Activated CD8-positive, alpha-beta T cell treated with anti-CD3 and anti-CD28 coated beads for 36 hours (primary cell): ENCODE measurements around the gene DTNA. TPM values are rescaled to one million over a fixed set of nuclear protein-coding genes. Genes with fewer than 3 reads are reported as not detected.
"Not testable (repeated sequence)": the region's sequence is repeated elsewhere in the genome, so short reads cannot be mapped to it uniquely, and the experiment has no call there.

Source experiments
- ATAC-seq: fragments of 200-7000 bp; cut with Tn5 transposase; one replicate; pipeline ENCODE4 v1.10.0; 2021; ENCODE audit warnings: mild to moderate bottlenecking, moderate library complexity
- CTCF ChIA-PET: fragments of 350-600 bp; sonication (Branson Sonifier 250); formaldehyde crosslinking; loops from one replicate; lab custom pipeline; 2021; ENCODE audit warnings: antibody characterized with exemption; lab: Charles Lee
- POLR2A ChIA-PET: fragments of 350-600 bp; sonication (Branson Sonifier 250); formaldehyde crosslinking; loops from one replicate; lab custom pipeline; 2021; ENCODE audit warnings: antibody characterized with exemption; lab: Charles Lee
- DNase-seq: peaks from one replicate; pipeline ENCODE4 v3.0.0-alpha.2; 2020
- H3K27ac Mint-ChIP-seq: one replicate; pipeline ENCODE4 v1.8.0; 2021; ENCODE audit warnings: mild to moderate bottlenecking, mixed read lengths
- H3K27me3 Mint-ChIP-seq: one replicate; pipeline ENCODE4 v1.8.0; 2021; ENCODE audit warnings: mixed read lengths
- H3K36me3 Mint-ChIP-seq: one replicate; pipeline ENCODE4 v1.8.0; 2021; ENCODE audit warnings: low read depth, mixed read lengths
- H3K4me1 Mint-ChIP-seq: one replicate; pipeline ENCODE4 v1.8.0; 2021; ENCODE audit warnings: low read depth, mixed read lengths
- H3K4me3 Mint-ChIP-seq: one replicate; pipeline ENCODE4 v1.8.0; 2021; ENCODE audit warnings: mild to moderate bottlenecking, moderate library complexity, mixed read lengths
- H3K9me3 Mint-ChIP-seq: one replicate; pipeline ENCODE4 v1.8.0; 2021; ENCODE audit warnings: mixed read lengths
- CTCF ChIP-seq: fragments of 200-600 bp; IDR thresholded peaks from one replicate; pipeline ENCODE4 v1.8.0; 2022; ENCODE audit warnings: antibody characterized with exemption, mild to moderate bottlenecking
- intact Hi-C: fragments of 100-400 bp; cut with micrococcal nuclease; formaldehyde crosslinking; loops from one replicate; pipeline ENCODE4 v1.10.0; 2022
- total RNA-seq, 2 experiments: library from RNA; stranded (reverse); gene quantifications; one replicate each; pipeline ENCODE4 v1.2.3, GENCODE V29; 2021

Gene DTNA
- total RNA-seq, 2 experiments from 2014 or later = 0.40 to 0.41 TPM

- TF ChIP-seq CTCF = no peak
- DNase-seq (no peak), ATAC-seq (no peak)
- POLR2A ChIA-PET = no interaction called here
- Mint-ChIP-seq H3K4me3 (no peak overlapping the region), H3K27me3 (peaks cover 2% of the 10 kb centered on the region), H3K36me3 (no peaks in the 10 kb centered on the region), H3K27ac (no peak overlapping the region), H3K4me1 (no peaks in the 10 kb centered on the region), H3K9me3 (no peaks in the 10 kb centered on the region)
- CTCF ChIA-PET = no interaction called here
- intact Hi-C loops = no loop called here
Observed at GRCh38 chr18:34915046-34915445, 204.9 kb downstream of the DTNA start.

GRCh38 chr18:34916539-34916938 is 206.4 kb downstream of the DTNA start:
- H3K27ac Mint-ChIP-seq, intact Hi-C loops, H3K4me1 Mint-ChIP-seq, H3K36me3 Mint-ChIP-seq, DNase-seq, POLR2A ChIA-PET, H3K4me3 Mint-ChIP-seq, H3K9me3 Mint-ChIP-seq, CTCF ChIA-PET, H3K27me3 Mint-ChIP-seq: not testable (repeated sequence)
- peak; percentile 17 for ATAC-seq

GRCh38 chr18:34918856-34919255 is 208.8 kb downstream of the DTNA start:
- DNase-seq = no peak
- no peak for TF ChIP-seq CTCF
- ChIA-PET CTCF (no interaction called here), POLR2A (interaction anchor here (0.6 kb wide), 1 partner anchor 34 kb away, joined by 3 read pairs; no protein-coding TSS in a partner anchor)
- no peaks in the 10 kb centered on the region for H3K4me1 Mint-ChIP-seq
- no peak overlapping the region for H3K27ac Mint-ChIP-seq
- ATAC-seq = no peak
- H3K4me3 Mint-ChIP-seq = no peak overlapping the region
- intact Hi-C loops = no loop called here
- no peaks in the 10 kb centered on the region for H3K9me3 Mint-ChIP-seq
- H3K27me3 Mint-ChIP-seq = no peaks in the 10 kb centered on the region
- no peaks in the 10 kb centered on the region for H3K36me3 Mint-ChIP-seq

- H3K4me3 Mint-ChIP-seq = no peak overlapping the region
- no peak for TF ChIP-seq CTCF
- H3K27ac Mint-ChIP-seq = no peak overlapping the region
- ATAC-seq (no peak), DNase-seq (no peak)
- ChIA-PET CTCF (no interaction called here), POLR2A (no interaction called here)
- no peaks in the 10 kb centered on the region for H3K4me1 Mint-ChIP-seq
- H3K9me3 Mint-ChIP-seq = no peaks in the 10 kb centered on the region
- intact Hi-C loops = no loop called here
- no peaks in the 10 kb centered on the region for H3K36me3 Mint-ChIP-seq
- H3K27me3 Mint-ChIP-seq = peaks cover 2% of the 10 kb centered on the region
Observed at GRCh38 chr18:34921226-34921625, 211.1 kb downstream of the DTNA start.

- intact Hi-C loops = no loop called here
- no peaks in the 10 kb centered on the region for H3K4me1 Mint-ChIP-seq
- POLR2A ChIA-PET = no interaction called here
Observed at GRCh38 chr18:34921811-34922385, 211.8 kb downstream of the DTNA start.

GRCh38 chr18:34922594-34922993 is 212.5 kb downstream of the DTNA start:
- H3K36me3 Mint-ChIP-seq, H3K27me3 Mint-ChIP-seq, H3K27ac Mint-ChIP-seq, POLR2A ChIA-PET, ATAC-seq, intact Hi-C loops, H3K9me3 Mint-ChIP-seq, CTCF ChIA-PET, H3K4me3 Mint-ChIP-seq, DNase-seq, H3K4me1 Mint-ChIP-seq: not testable (repeated sequence)

More at GRCh38 chr18:34921811-34922385, 211.8 kb downstream of the DTNA start:
- H3K27me3 Mint-ChIP-seq = peaks cover 2% of the 10 kb centered on the region
- H3K27ac Mint-ChIP-seq = no peak overlapping the region
- ATAC-seq (no peak), DNase-seq (no peak)
- H3K4me3 Mint-ChIP-seq = no peak overlapping the region
- TF ChIP-seq CTCF = no peak
- CTCF ChIA-PET = no interaction called here
- H3K9me3 Mint-ChIP-seq = no peaks in the 10 kb centered on the region
- no peaks in the 10 kb centered on the region for H3K36me3 Mint-ChIP-seq
